Measurements from ENCODE around the gene CDH23. TPM values are rescaled to one million over a fixed set of nuclear protein-coding genes. Genes with fewer than 3 reads are reported as not detected.

Gene CDH23
- total RNA-seq, 2 donors from 2014 or later = 28.5 to 58.7 TPM

DNA sequence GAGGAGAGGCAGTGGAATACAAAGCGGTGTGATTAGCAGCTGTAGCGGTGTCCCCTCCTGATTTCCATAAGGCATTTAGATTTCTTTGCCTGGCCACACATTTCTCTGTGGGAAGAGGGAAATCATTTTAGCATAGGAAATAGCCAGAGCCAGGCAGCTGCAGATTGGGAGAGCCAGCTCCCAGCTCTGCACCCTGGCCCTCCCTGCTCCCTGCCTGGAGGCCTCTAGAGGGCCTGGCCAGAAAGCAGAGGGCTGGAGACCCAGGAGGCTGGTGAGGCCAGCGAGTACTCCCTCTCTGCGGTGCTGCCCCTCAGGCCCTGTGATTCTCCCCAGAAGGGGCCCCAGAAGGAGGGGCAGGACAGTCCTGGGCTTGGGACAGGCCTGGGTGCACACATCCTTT, 237.2 kb downstream of the CDH23 start:
- H3K9me3 ChIP-seq = no peaks in the 10 kb centered on the region
- no peaks in the 10 kb centered on the region for H3K27me3 ChIP-seq
- DNase-seq = no peak
- no peak overlapping the region for H3K27ac ChIP-seq
- TF ChIP-seq POLR2A (IDR thresholded peaks at IDR 0.05) = no peak
- TF ChIP-seq, protein P1, sequence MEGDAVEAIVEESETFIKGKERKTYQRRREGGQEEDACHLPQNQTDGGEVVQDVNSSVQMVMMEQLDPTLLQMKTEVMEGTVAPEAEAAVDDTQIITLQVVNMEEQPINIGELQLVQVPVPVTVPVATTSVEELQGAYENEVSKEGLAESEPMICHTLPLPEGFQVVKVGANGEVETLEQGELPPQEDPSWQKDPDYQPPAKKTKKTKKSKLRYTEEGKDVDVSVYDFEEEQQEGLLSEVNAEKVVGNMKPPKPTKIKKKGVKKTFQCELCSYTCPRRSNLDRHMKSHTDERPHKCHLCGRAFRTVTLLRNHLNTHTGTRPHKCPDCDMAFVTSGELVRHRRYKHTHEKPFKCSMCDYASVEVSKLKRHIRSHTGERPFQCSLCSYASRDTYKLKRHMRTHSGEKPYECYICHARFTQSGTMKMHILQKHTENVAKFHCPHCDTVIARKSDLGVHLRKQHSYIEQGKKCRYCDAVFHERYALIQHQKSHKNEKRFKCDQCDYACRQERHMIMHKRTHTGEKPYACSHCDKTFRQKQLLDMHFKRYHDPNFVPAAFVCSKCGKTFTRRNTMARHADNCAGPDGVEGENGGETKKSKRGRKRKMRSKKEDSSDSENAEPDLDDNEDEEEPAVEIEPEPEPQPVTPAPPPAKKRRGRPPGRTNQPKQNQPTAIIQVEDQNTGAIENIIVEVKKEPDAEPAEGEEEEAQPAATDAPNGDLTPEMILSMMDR (IDR thresholded peaks at IDR 0.05) = no peak
- ATAC-seq = no peak
- WGBS, 2 donors = 89 to 90% methylated on average over 2 to 3 of the region's 4 CpGs
- H3K4me3 ChIP-seq = no peak overlapping the region
- H3K4me1 ChIP-seq = peaks cover 29% of the 10 kb centered on the region
- no peaks in the 10 kb centered on the region for H3K36me3 ChIP-seq (replicated peaks in 1 of 2; ENCODE audit: insufficient read depth in 1 of 2, low read depth in 2 of 2)
- intact Hi-C loops (cut with DNase I) = no loop called here

DNA sequence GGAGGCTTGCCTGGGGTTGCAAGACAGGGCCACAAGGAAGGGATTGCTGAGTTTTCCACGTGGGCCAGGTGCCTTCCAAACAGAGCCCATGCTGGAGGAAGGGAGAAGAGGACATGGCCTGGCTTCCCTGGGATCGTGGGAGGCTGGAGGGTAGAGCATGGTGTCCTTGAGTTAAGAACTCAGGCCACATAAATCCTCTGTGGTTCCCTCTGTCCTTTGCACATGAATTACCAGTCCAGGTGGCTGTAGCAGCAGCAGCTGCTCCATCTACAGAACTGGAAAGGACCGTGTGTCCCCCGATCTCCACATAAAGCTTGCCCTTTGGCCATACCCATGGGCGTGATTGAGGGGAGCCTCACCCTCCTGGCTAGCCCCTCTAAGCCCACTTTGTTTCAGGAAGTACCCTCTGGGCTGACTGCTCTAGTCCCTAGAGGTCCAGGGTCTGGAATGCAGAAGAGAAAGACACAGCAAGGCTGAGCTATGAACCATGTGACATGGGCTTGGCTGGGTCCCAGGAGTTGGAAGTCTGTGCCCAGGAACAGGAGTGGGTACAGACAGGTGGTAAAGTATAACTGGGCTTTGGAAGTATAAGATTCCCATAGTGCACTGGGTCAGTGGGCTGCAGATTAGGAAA, 237.9 kb downstream of the CDH23 start:
- intact Hi-C loops (cut with DNase I) = no loop called here
- no peak overlapping the region for H3K4me3 ChIP-seq
- H3K9me3 ChIP-seq = no peaks in the 10 kb centered on the region
- H3K4me1 ChIP-seq = peaks cover 34% of the 10 kb centered on the region
- peak overlapping the region in 3 of 4 donors; percentile 26 to 53 (median 45) for H3K27ac ChIP-seq
- H3K36me3 ChIP-seq (replicated peaks in 1 of 2; ENCODE audit: insufficient read depth in 1 of 2, low read depth in 2 of 2) = no peaks in the 10 kb centered on the region
- 61 to 62% methylated on average over 4 to 5 of the region's 5 CpGs for WGBS, 2 donors
- peak; percentile 57 for ATAC-seq
- H3K27me3 ChIP-seq = no peaks in the 10 kb centered on the region
- no peak for TF ChIP-seq POLR2A (IDR thresholded peaks at IDR 0.05)
- TF ChIP-seq, protein P1 (IDR thresholded peaks at IDR 0.05) = no peak
- DNase-seq = peak; percentile 43 to 74 (median 62)

DNA sequence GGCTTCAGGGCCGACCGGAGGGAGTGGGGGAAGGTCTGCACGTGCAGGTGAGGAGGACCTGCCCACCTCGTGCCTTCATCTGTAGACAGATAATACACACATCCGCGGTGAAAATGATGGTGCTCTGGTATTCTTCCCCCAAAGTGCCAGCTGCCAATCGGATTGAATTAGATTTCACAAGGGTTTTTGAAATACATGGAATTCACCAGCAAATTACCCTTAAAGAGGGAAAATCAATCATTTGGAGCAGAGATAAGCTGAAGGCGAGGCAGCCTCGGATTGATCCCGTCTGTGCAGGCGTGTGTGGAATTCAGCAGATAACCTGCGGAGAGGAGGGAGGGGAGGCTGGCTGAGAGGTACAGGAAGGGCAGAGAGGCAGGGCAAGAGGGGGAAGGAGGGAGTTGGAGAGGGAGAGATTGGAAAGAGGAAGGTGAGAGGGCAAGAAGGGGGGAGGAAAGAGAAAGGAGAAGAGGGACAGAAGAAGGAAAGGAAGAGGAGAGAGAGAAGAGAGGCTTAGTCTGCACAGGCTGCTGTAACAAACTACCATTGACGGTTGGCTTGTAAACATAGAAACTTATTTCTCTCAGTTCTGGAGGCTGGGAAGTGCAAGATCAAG, 238.6 kb downstream of the CDH23 start:
- Histone ChIP-seq H3K36me3 (replicated peaks in 1 of 2; ENCODE audit: insufficient read depth in 1 of 2, low read depth in 2 of 2) (no peaks in the 10 kb centered on the region), H3K4me3 (no peak overlapping the region), H3K27ac (peak overlapping the region in 2 of 4 donors; percentile 45 to 53), H3K9me3 (no peaks in the 10 kb centered on the region), H3K27me3 (no peaks in the 10 kb centered on the region), H3K4me1 (peaks cover 34% of the 10 kb centered on the region)
- no peak for DNase-seq
- intact Hi-C loops (cut with DNase I) = no loop called here
- TF ChIP-seq, protein P1 (IDR thresholded peaks at IDR 0.05) = no peak
- TF ChIP-seq POLR2A (IDR thresholded peaks at IDR 0.05) = no peak
- ATAC-seq = peak; percentile 52
- WGBS, 2 donors = 25 to 38% methylated on average over 13 of the region's 13 CpGs

DNA sequence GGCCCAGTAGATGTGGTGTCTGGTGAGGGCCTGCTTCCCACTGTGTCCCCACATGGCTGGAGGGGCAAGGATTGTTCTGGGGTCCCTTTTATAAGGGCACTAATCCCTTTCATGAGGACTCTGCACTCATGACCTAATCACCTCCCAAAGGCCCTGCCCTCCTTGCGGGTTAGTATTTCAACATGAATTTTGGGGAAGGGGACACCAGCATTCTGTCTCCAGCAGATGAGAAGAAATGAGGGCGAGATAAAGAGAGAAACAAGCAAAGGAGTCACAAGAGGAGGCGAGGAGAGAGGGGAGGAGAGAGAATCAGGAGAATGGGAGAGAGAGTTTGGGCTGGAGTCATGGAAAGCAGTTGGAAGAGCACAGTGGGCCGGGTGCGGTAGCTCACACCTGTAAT, 239.1 kb downstream of the CDH23 start:
- Histone ChIP-seq H3K27ac (peak overlapping the region in 1 of 4 donors; percentile 53), H3K4me3 (no peak overlapping the region), H3K9me3 (no peaks in the 10 kb centered on the region), H3K27me3 (no peaks in the 10 kb centered on the region), H3K36me3 (replicated peaks in 1 of 2; ENCODE audit: insufficient read depth in 1 of 2, low read depth in 2 of 2) (no peaks in the 10 kb centered on the region), H3K4me1 (peaks cover 34% of the 10 kb centered on the region)
- ATAC-seq (no peak), DNase-seq (no peak)
- 83 to 89% methylated on average over 5 of the region's 5 CpGs for WGBS, 2 donors
- intact Hi-C loops (cut with DNase I) = no loop called here
- TF ChIP-seq, protein P1 (IDR thresholded peaks at IDR 0.05) = no peak
- no peak for TF ChIP-seq POLR2A (IDR thresholded peaks at IDR 0.05)

DNA sequence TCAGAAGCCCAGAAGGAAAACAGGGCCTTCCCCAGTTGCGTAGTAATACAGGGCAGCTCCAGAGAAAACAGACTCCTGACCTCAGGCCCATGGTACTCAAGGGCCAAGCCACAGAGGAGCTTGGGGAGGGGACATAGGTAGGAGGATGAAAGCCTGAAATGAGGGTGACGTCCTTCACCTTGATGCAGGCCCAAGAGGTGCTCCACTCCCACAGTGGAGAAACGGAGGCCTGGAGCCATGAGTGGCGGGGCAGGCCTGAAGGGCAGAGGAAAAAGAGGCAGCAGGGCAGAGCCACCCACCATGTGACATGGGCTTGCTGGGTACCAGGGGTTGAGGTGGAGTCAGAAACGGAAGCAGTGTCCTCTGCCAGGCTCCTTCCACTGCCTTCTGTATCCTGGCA, 239.9 kb downstream of the CDH23 start:
- 85 to 90% methylated on average over 3 to 5 of the region's 5 CpGs for WGBS, 2 donors
- Histone ChIP-seq H3K9me3 (no peaks in the 10 kb centered on the region), H3K27me3 (no peaks in the 10 kb centered on the region), H3K36me3 (replicated peaks in 1 of 2; ENCODE audit: insufficient read depth in 1 of 2, low read depth in 2 of 2) (no peaks in the 10 kb centered on the region), H3K27ac (no peak overlapping the region), H3K4me3 (no peak overlapping the region), H3K4me1 (peaks cover 34% of the 10 kb centered on the region)
- DNase-seq (no peak), ATAC-seq (no peak)
- TF ChIP-seq, protein P1 (IDR thresholded peaks at IDR 0.05) = no peak
- TF ChIP-seq POLR2A (IDR thresholded peaks at IDR 0.05) = no peak
- intact Hi-C loops (cut with DNase I) = no loop called here
